Ascending aorta (tissue), 2 donors: ENCODE data around the gene PDZD2. TPM values are rescaled to one million over a fixed set of nuclear protein-coding genes. Genes with fewer than 3 reads are reported as not detected.
"Not testable (repeated sequence)": the region's sequence is repeated elsewhere in the genome, so short reads cannot be mapped to it uniquely, and the experiment has no call there.

Experiments
- DNase-seq, 2 donors: peaks; one replicate each; pipeline ENCODE4 v3.0.0-alpha.2; 2019; ENCODE audit warnings: low spot score in 2 of 2
- H3K27ac ChIP-seq, 2 donors: fragments of 200-600 bp; sonication (generic); one replicate each; pipeline ENCODE4 v1.5.1; 2016 to 2017; ENCODE audit warnings: mild to moderate bottlenecking in 1 of 2
- H3K27me3 ChIP-seq: fragments of 200-600 bp; sonication (generic); one replicate; pipeline ENCODE4 v1.5.1; 2017
- H3K36me3 ChIP-seq, 2 donors: fragments of 200-600 bp; sonication (generic); one replicate each; pipeline ENCODE4 v1.5.1; 2016
- H3K4me1 ChIP-seq, 2 donors: fragments of 200-600 bp; sonication (generic); one replicate each; pipeline ENCODE4 v1.5.1; 2016 to 2017; ENCODE audit warnings: mild to moderate bottlenecking in 1 of 2
- H3K4me3 ChIP-seq, 2 donors: fragments of 200-600 bp; sonication (generic); one replicate each; pipeline ENCODE4 v1.5.1; 2016 to 2017; ENCODE audit warnings: mild to moderate bottlenecking in 1 of 2
- H3K9me3 ChIP-seq, 2 donors: fragments of 200-600 bp; sonication (generic); one replicate each; pipeline ENCODE4 v1.5.1; 2016
- intact Hi-C: fragments of 100-400 bp; cut with DNase I; formaldehyde crosslinking; loops from one replicate; pipeline ENCODE4 v1.15.1; 2023
- total RNA-seq: library from RNA; depleted of rRNA; stranded (reverse); fragments of >200 nt; gene quantifications from one replicate; pipeline ENCODE4 v1.1.0, GENCODE V29; 2016
- TF ChIP-seq, protein P1 (sequence below), 3 experiments: fragments of 200-600 bp in 2 of 3; fragments of 450-650 bp in 1 of 3; sonication (generic) in 2 of 3; IDR thresholded peaks; one replicate each; pipeline ENCODE4 v1.5.1; 2016 to 2019; ENCODE audit warnings: antibody characterized with exemption in 3 of 3, mild to moderate bottlenecking in 1 of 3, moderate library complexity in 1 of 3

PDZD2 gene
- total RNA-seq, 1 donor from 2014 or later, result 8.1 TPM

- TF ChIP-seq, protein P1, sequence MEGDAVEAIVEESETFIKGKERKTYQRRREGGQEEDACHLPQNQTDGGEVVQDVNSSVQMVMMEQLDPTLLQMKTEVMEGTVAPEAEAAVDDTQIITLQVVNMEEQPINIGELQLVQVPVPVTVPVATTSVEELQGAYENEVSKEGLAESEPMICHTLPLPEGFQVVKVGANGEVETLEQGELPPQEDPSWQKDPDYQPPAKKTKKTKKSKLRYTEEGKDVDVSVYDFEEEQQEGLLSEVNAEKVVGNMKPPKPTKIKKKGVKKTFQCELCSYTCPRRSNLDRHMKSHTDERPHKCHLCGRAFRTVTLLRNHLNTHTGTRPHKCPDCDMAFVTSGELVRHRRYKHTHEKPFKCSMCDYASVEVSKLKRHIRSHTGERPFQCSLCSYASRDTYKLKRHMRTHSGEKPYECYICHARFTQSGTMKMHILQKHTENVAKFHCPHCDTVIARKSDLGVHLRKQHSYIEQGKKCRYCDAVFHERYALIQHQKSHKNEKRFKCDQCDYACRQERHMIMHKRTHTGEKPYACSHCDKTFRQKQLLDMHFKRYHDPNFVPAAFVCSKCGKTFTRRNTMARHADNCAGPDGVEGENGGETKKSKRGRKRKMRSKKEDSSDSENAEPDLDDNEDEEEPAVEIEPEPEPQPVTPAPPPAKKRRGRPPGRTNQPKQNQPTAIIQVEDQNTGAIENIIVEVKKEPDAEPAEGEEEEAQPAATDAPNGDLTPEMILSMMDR (IDR thresholded peaks at IDR 0.05), result no peak
- Histone ChIP-seq H3K9me3 (no peaks in the 10 kb centered on the region), H3K27ac (no peak overlapping the region), H3K4me3 (no peak overlapping the region), H3K27me3 (no peaks in the 10 kb centered on the region), H3K36me3 (no peaks in the 10 kb centered on the region), H3K4me1 (no peaks in the 10 kb centered on the region)
- DNase-seq, result no peak
- intact Hi-C loops, result no loop called here
Measured at GRCh38 chr5:31725996-31726395, 87.1 kb downstream of the PDZD2 start.

DNA sequence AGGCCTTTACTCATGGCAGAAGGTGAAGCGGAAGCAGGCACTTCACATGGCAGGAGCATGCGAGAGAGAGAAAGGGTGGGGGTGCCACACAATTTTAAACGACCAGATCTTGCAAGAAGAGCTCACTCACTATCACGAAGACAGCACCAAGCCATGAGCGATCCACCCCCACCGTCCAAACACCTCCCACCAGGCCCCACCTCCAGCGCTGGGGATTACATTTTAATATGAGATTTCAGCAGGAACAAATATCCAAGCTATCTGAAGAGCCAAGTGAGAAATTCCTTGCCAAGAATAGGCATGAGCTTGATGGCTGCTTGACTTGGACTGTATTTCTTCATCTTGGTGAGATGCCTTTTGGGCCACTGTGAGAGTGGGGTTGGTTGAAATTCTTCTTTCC is 88.0 kb downstream of the PDZD2 start:
- Histone ChIP-seq H3K4me3 (no peak overlapping the region), H3K4me1 (no peaks in the 10 kb centered on the region), H3K27me3 (no peaks in the 10 kb centered on the region), H3K36me3 (no peaks in the 10 kb centered on the region), H3K27ac (no peak overlapping the region), H3K9me3 (no peaks in the 10 kb centered on the region)
- DNase-seq, result no peak
- TF ChIP-seq, protein P1 (IDR thresholded peaks at IDR 0.05), result no peak
- intact Hi-C loops, result no loop called here

GRCh38 chr5:31728039-31728438 is 89.1 kb downstream of the PDZD2 start:
- Histone ChIP-seq H3K27ac (no peak overlapping the region), H3K4me3 (no peak overlapping the region), H3K36me3 (no peaks in the 10 kb centered on the region), H3K27me3 (no peaks in the 10 kb centered on the region), H3K4me1 (no peaks in the 10 kb centered on the region), H3K9me3 (no peaks in the 10 kb centered on the region)
- intact Hi-C loops, result no loop called here
- DNase-seq, result no peak
- TF ChIP-seq, protein P1 (IDR thresholded peaks at IDR 0.05), result no peak

GRCh38 chr5:31728806-31729205 is 89.9 kb downstream of the PDZD2 start:
- DNase-seq, H3K4me1 ChIP-seq, H3K4me3 ChIP-seq, H3K36me3 ChIP-seq, H3K9me3 ChIP-seq, H3K27me3 ChIP-seq, H3K27ac ChIP-seq, intact Hi-C loops: not testable (repeated sequence)

- Histone ChIP-seq H3K27ac (no peak overlapping the region), H3K4me3 (no peak overlapping the region), H3K9me3 (no peaks in the 10 kb centered on the region), H3K36me3 (no peaks in the 10 kb centered on the region), H3K4me1 (no peaks in the 10 kb centered on the region), H3K27me3 (no peaks in the 10 kb centered on the region)
- TF ChIP-seq, protein P1 (IDR thresholded peaks at IDR 0.05), result no peak
- intact Hi-C loops, result no loop called here
- no peak for DNase-seq
Measured at GRCh38 chr5:31730139-31730538, 91.2 kb downstream of the PDZD2 start.

DNA sequence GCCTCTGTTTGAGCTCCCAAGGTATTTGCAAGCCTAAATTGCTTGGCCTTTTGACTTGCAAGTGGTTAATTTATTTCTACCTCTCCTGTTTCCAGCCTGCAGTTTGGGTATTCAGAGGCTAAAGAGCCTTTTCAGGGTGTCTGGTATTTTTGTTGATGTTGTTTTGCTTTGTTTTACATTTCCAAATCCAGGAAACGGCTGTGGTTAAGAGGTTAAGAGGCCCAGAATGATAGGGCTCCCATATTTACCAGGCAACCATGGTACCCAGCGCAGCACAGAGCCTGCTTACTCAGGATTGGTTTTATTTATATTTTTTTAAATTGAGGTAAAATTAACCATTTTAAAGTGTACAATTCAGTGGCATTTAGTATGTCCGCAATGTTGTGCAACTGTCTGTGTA is 92.1 kb downstream of the PDZD2 start:
- Histone ChIP-seq H3K27ac (no peak overlapping the region), H3K27me3 (no peaks in the 10 kb centered on the region), H3K4me1 (no peaks in the 10 kb centered on the region), H3K9me3 (no peaks in the 10 kb centered on the region), H3K4me3 (no peak overlapping the region), H3K36me3 (no peaks in the 10 kb centered on the region)
- intact Hi-C loops, result no loop called here
- DNase-seq, result no peak
- TF ChIP-seq, protein P1 (IDR thresholded peaks at IDR 0.05), result no peak
